ENCODE measurements around the gene GDPD4. TPM values are rescaled to one million over a fixed set of nuclear protein-coding genes. Genes with fewer than 3 reads are reported as not detected.

The GDPD4 gene
- total RNA-seq, 1 donor from 2014 or later = not detected

DNA sequence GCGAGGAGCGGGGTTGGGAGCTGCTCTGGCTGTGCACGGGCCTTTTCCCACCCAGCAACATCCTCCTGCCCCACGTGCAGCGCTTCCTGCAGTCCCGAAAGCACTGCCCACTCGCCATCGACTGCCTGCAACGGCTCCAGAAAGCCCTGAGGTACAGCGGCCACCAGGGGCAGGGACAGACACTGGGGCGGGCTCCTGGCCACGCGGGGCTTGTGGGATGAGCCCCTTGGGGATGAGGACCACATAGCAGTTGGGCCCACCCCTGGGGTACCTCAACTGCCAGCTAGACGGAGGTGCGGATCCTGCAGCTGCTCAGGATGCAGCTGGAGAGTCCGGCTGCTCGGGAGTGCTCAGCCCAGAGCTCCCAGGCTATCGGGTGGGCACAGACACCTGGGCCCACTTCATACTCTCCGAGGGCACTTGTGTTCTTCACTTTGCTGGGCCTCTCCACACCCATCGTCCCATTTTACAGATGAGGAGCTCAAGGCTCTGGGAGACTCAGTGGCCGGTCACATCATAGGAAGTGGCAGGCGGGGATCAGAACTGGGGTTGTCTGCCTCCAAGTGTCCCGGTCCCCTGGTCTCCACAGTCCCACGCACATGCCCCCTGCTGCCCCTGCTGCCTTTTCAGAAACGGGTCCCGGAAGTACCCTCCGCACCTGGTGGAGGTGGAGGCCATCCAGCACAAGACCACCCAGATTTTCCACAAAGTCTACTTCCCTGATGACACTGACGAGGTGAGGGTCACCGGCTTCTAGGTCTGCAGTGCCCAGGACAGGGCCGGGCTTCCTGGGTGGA lies 95.8 kb downstream of the GDPD4 start:
- H3K4me1 ChIP-seq = no peaks in the 10 kb centered on the region
- no peak for DNase-seq
- no peaks in the 10 kb centered on the region for H3K9me3 ChIP-seq
- no peak overlapping the region for H3K4me3 ChIP-seq
- intact Hi-C loops (cut with DNase I) = no loop called here
- H3K27ac ChIP-seq = no peak overlapping the region
- ATAC-seq = no peak
- no peaks in the 10 kb centered on the region for H3K36me3 ChIP-seq
- H3K27me3 ChIP-seq (ENCODE audit: low read depth) = no peaks in the 10 kb centered on the region
- TF ChIP-seq, protein P1, sequence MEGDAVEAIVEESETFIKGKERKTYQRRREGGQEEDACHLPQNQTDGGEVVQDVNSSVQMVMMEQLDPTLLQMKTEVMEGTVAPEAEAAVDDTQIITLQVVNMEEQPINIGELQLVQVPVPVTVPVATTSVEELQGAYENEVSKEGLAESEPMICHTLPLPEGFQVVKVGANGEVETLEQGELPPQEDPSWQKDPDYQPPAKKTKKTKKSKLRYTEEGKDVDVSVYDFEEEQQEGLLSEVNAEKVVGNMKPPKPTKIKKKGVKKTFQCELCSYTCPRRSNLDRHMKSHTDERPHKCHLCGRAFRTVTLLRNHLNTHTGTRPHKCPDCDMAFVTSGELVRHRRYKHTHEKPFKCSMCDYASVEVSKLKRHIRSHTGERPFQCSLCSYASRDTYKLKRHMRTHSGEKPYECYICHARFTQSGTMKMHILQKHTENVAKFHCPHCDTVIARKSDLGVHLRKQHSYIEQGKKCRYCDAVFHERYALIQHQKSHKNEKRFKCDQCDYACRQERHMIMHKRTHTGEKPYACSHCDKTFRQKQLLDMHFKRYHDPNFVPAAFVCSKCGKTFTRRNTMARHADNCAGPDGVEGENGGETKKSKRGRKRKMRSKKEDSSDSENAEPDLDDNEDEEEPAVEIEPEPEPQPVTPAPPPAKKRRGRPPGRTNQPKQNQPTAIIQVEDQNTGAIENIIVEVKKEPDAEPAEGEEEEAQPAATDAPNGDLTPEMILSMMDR (IDR thresholded peaks at IDR 0.05) = no peak

DNA sequence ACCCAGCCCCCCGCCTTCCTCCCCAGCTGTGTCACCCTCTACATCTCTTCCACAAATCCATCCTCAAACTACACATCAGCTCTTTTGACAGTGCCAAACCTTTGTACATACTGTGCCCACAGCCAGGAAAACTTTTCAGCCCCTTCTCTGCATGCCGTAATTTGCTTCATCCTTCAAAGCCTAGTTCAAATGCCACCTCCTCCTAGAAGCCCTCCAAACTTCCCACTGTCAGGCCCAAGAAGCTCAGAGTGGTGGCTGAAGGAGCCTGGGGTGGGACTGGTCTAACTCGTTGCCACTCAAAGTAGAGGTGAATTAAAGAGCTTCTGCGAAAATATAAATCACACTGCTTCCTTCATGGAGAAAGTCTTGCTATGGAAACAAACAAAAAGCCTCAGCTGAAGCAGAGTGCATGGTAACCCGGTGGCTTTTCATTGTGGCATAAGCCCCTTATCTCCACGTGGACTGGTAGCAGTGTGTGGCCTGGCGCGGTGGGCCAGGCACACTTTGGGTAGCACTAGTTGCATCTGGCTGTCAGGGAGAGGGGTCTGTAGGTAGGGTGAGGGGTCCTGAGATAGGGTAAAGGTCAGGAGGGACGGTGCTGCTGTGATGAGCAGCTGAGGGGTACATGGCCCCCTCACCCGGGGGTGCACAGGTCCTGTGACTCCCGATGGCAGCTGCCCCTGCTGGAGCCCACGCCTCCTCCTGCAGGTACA lies 96.6 kb downstream of the GDPD4 start:
- TF ChIP-seq, protein P1 (IDR thresholded peaks at IDR 0.05) = no peak
- DNase-seq (no peak), ATAC-seq (no peak)
- H3K27me3 ChIP-seq (ENCODE audit: low read depth) = no peaks in the 10 kb centered on the region
- H3K4me3 ChIP-seq = no peak overlapping the region
- H3K4me1 ChIP-seq = no peaks in the 10 kb centered on the region
- H3K27ac ChIP-seq = no peak overlapping the region
- intact Hi-C loops (cut with DNase I) = no loop called here
- no peaks in the 10 kb centered on the region for H3K9me3 ChIP-seq
- H3K36me3 ChIP-seq = no peaks in the 10 kb centered on the region

DNA sequence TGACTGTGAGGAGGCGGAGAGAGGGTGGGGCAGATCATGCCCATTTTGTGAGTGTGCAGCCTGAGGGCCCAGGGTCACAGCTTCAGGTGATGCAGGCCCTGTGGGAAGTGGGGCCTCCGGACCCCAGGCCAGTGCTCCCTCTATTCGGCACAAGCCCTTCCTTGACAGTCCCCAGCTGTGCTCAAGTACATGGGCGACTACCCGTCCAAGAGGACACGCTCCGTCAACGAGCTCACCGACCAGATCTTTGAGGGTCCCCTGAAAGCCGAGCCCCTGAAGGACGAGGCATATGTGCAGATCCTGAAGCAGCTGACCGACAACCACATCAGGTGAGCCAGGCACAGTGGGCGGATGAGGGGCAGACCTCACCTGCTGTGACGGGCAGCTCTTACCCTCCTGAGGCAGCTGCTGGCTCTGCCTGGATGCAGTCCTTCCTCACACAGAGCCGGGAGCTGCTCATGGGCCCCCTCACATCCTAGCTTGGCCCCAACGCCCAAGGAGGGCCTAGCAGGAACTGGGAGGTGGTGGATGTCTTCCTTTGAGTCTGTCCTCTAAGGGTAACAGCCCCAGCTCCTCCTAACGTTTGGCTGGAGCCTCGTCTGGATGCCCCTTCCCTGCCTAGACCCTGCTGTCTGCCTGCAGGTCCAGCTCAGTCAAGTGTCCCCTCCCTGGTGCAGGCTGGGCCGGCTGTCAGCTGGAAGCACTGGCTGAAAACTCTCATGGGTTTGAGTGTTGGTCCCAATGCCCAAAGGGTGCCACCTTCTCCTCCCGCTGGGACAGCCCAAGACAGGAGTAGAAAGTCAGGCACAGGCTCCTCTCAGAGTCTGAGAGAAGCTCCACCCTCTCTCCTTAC lies 97.4 kb downstream of the GDPD4 start:
- Histone ChIP-seq H3K36me3 (no peaks in the 10 kb centered on the region), H3K27me3 (ENCODE audit: low read depth) (no peaks in the 10 kb centered on the region), H3K4me1 (no peaks in the 10 kb centered on the region), H3K27ac (no peak overlapping the region), H3K9me3 (no peaks in the 10 kb centered on the region), H3K4me3 (no peak overlapping the region)
- ATAC-seq = no peak
- DNase-seq = no peak
- intact Hi-C loops (cut with DNase I) = no loop called here
- TF ChIP-seq, protein P1 (IDR thresholded peaks at IDR 0.05) = no peak

DNA sequence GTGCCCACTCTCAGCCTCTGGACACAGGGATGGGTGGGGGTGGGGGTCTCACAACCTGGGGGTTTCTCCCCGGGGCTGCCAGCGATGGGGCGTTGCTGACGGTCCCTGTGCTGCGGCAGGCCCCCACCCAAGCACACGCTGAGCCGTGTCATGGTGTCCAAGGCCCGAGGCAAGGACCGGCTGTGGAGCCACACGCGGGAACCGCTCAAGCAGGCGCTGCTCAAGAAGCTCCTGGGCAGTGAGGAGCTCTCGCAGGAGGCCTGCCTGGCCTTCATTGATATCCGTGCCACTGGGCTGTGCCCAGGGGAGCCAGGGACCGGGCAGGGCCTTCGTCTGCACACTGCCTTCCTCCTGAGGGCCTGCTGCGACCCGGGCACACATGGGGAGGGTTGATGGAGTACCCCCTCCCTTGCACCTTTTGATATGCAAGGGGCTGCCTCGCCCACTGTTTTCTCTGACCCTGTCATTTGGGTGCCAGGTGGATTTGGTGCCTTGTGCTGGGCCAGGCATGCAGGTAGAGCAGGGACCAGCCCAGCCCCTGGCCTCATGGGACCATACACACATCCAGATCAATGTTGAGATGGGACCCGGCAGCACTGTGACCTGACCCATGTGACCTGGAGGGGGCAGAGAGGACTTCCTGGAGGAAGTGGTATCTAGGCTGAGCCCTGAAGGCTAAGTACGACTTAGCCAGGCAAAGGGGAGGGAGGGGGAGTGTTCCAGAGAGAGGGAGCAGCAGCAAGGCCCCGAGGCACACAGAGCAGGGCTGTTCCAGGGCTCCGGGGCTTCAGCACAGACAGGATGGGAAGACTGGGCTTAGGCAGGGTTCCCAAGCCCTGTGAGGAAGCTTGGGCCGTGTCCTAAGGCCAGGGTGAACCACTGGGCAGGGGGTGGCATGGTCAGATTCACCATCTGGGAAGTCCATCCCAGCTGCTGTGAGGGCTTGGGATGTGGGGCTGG lies 98.3 kb downstream of the GDPD4 start:
- ATAC-seq (no peak), DNase-seq (no peak)
- Histone ChIP-seq H3K27ac (no peak overlapping the region), H3K36me3 (no peaks in the 10 kb centered on the region), H3K27me3 (ENCODE audit: low read depth) (no peaks in the 10 kb centered on the region), H3K9me3 (no peaks in the 10 kb centered on the region), H3K4me1 (no peaks in the 10 kb centered on the region), H3K4me3 (no peak overlapping the region)
- intact Hi-C loops (cut with DNase I) = no loop called here
- TF ChIP-seq, protein P1 (IDR thresholded peaks at IDR 0.05) = no peak
